GM12891 (cell line): ENCODE data around the gene TMC5.
"Not testable (repeated sequence)": the region's sequence is repeated elsewhere in the genome, so short reads cannot be mapped to it uniquely, and the experiment has no call there.

Experiments
- POLR2A ChIP-seq: IDR thresholded peaks from 2 replicates; pipeline ENCODE4 v1.6.1; 2011; ENCODE audit warnings: low read depth, low read length, control low read depth
- POLR2AphosphoS5 ChIP-seq: IDR thresholded peaks from 2 replicates; pipeline ENCODE4 v1.6.1; 2011; ENCODE audit warnings: low read depth, low read length, control low read depth
- TAF1 ChIP-seq: IDR thresholded peaks from 2 replicates; pipeline ENCODE4 v1.6.1; 2011; ENCODE audit warnings: low read depth, low read length, control low read depth

- TF ChIP-seq POLR2A, TAF1, POLR2AphosphoS5: not testable (repeated sequence)
Observed at GRCh38 chr16:19395646-19396267, 21.9 kb upstream of the TMC5 start.
